ENCODE results near the gene ZNF292.

DNA sequence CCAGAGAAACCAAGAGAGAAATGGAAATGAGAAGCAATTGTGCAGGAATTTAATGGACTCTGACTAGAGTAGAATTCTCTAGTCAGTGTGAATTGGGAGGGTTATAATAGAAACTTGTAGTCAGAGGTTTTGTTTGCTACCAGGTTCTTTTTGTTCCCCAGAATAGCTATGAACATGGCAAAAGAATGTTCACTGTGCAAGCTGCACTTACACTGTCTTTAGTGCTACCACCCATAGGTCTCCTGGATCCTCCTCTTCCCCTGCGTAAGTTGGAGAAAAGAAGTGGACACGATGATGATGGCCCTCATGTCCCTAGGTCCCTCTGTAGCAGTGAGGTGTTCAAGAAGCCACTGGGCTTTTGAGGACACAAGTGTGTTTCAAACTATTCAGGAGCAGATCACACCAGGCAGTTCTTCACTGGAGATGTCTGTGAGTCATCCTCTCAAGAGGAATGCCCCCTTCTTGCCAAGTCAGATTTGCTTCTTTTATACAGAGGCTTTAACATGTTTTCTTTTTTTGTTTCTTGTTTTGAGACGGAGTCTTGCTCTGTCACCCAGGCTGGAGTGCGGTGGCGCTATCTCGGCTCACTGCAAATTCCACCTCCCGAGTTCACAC lies 119.4 kb downstream of the ZNF292 start:
- TF ChIP-seq POLR2AphosphoS5 (IDR thresholded peaks at IDR 0.05; ENCODE audit: borderline replicate concordance, low read depth, low read length) (no peak), EZH2 (IDR thresholded peaks at IDR 0.05) (no peak)

Data from SK-N-MC (cell line).